CD4-positive, alpha-beta T cell treated with Interleukin-10 for 1 hour (primary cell): ENCODE results near the gene SIRT3.
"Not testable (repeated sequence)": the region's sequence is repeated elsewhere in the genome, so short reads cannot be mapped to it uniquely, and the experiment has no call there.

Experiments used
- DNase-seq: peaks from one replicate; pipeline ENCODE4 v3.0.0-alpha.2; 2020

SIRT3 gene

DNA sequence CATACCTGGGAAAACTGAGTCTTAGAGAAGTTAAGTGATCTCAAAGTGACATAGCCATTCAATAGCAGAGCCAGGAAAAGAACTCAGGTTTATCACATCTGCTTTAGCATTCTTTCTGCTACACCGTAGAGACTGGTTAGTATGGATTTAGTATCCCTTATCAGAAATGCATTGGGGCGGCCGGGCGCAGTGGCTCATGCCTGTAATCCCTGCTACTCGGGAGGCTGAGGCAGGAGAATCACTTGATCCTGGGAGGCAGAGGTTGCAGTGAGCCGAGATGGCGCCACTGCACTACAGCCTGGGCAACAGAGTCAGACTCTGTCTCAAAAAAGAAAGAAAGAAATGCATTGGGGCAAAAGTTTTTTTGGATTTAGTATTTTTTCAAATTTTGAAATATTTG, 2.2 kb upstream of the SIRT3 start:
- not testable (repeated sequence) for DNase-seq

- DNase-seq, result peak; percentile 89
These were observed 929 bp upstream of the SIRT3 start, which contains the start of gene PSMD13 for GRCh38 chr11:236774-237767. Gene PSMD13 (plus strand): TSS chr11:236976. CDS start chr11:237050, 74 bp downstream.

- DNase-seq, result peak; percentile 64
These were observed 539 bp downstream of the SIRT3 start for GRCh38 chr11:235609-235996.

GRCh38 chr11:235180-235579, 962 bp downstream of the SIRT3 start:
- no peak for DNase-seq

- DNase-seq, result no peak
These were observed 3.2 kb downstream of the SIRT3 start for GRCh38 chr11:232783-233565.

DNA sequence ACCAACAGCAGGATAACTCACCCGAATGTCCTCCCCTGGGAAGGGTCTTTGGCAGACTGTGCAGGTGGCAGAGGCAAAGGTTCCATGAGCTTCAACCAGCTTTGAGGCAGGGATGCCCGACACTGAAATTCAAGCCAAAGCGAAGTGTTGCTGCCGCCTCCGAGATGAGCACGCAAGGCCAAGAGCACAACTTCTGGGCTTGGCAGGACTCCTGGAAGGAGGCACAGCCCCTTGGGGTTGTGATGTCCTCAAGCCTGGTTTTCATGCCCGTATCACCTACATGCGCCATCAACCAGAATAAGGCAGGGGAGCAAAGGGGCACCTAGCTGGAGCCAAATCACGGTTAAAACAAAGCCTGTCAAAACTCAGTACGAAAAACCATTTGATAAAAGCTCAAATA, 5.7 kb downstream of the SIRT3 start:
- no peak for DNase-seq

- no peak for DNase-seq
These were observed 8.2 kb downstream of the SIRT3 start for GRCh38 chr11:227824-228379.

DNA sequence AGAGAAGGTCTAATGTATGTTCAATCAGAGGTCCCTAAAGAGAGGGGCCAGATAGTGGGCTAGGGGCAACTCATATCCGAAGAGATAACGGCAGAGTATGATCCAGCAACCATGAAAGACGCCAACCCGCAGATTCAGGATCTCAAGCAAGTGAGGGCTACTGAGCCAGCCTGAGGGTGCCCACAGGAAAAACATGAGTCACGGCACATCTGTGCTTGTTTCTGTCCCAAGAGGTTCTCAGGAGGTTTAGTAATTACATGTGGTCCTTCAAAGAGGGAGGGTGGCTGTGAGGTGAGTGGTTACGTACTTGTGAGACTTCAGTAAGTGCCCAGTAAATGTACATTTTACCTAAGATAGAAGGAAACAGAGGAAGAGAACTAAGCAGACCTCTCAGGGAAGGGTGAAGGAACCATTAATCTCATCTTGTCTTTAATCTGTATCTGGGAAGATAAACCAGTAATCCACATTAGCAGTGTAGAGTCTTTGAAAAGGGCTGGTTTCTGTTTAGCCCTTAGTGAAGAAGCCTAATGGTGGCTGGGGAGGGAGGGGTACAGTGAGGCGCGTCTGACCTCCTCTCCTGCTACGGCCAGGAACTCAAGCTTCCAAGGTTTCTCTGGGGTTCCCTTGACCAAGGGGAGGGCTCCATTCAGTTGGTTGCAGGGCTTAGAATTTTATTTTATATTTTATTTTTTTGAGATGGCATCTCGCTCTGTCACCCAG, 10.2 kb downstream of the SIRT3 start:
- DNase-seq, result no peak

DNA sequence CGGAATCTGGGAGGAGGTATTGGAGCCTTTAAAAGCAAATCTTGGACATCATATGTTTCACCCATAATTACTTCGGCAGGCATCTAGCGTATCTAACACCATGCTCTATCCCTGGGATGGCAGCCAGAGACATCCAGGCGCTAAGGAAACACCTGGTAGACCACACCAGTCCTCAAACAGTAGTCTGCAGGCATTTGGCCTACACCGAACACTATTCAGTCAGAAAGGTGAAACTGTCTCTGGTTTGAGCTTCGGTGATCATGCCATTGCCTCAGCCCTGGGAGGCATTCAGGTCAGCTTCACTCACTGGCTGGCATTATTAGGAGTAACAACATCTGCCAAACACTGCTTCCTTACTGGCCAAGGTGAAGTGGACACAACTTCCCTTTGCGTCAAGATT, 11.7 kb downstream of the SIRT3 start:
- DNase-seq, result no peak

- no peak for DNase-seq
These were observed 12.3 kb downstream of the SIRT3 start for GRCh38 chr11:223884-224283.

DNA sequence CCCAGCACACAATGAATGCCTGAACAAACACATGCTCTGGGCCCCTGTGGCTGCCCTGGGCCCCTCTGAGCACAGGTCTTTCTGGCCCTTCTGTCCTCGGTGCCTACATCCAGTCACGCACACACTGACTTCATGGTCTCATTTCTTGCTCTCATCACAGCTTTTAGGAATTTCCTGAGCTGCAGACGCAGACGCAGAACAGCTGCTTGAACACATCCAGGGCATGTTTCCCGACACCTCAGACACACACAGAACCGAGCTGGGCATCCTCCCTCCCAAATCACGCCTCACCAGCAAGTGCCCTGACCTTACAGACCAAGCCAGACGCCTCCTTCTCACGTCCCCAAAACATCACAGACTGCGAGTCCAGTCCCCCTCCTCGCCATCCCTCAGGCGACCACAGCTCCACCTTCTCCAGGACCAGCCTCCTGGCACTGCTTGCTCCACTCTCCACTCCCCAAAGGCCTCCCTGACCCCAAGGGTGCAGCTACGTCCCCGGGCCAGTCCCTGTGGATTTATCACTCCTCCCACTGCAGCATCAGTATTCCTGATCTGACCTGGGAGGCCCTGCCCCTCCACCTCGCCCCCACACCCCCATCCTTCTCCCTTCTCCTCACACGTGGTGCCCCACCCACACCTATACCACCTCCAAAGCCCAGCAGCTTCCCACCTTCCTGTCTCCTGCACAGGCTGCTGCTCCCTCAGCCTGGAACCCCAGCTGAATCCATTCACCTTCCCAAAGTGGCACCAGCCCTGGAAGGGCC, 12.9 kb downstream of the SIRT3 start:
- no peak for DNase-seq

DNA sequence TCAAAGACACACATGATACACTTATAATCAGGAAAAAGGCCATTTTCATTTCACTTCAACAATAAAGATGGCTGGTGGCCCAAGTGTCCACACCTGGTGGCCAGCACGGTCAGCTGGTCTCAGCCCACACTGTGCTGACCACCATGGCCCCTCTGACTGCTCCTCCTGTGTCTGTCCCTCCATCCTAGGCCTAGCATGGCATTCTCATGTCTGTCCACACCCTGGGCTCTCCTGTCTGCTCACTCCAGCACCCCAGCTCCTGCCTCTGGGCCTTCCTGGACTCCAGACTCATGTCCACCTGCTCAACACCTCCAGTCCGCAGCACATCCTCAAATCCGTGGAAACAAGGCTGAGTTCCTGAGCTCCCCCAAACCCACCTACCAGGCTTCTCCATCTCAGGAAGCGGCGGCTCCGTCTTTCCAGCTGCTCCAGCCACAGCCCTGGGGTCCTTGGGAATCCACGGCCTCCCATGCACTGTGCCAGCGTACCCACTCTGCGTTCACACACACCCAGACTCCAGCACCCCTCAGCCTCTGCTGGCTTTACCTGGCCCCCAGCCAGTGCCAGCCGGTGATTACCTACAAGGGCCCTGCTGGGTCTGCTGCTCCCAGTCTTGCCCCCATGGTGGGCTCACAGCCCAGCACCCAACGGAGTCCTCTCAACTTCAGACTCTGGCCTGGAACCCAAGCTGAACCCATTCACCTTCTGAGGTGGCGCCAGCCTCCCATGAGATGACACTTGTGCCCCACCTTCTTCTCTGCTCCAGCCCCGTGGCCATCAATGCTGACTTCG, 13.9 kb downstream of the SIRT3 start:
- no peak for DNase-seq

DNA sequence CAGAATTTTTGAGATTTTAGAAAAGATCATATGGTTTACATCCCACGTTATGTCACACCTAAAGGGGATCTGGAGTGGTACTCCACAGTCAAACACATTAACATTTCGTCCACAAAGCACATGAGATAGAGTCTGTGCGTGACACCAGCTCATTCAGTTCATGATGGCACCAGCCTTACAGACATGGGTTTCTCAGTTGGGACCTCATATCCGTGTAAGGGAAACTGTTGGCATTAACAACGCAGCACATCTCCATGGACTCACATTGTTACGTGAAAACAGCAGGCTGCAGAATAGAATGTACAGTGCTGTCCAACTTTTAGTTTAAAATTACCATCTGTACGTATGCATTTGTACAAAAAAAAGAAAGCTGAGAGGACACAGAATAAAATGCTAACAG, 14.6 kb downstream of the SIRT3 start:
- DNase-seq, result no peak

DNA sequence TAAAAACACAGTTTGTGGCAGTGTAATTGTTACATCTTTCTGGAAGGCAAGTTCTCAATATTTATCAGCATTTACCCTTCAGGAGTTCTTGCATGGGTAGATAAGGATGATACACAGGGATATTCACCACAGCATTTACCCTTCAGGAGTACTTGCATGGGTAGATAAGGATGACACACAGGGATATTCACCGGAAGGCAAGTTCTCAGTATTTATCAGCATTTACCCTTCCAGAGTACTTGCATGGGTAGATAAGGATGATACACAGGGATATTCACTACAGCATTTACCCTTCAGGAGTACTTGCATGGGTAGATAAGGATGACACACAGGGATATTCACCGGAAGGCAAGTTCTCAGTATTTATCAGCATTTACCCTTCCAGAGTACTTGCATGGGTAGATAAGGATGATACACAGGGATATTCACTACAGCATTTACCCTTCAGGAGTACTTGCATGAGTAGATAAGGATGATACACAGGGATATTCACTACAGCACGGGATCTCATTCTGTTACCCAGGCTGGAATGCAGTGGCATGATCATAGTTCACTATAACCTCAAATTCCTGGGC, 15.4 kb downstream of the SIRT3 start:
- not testable (repeated sequence) for DNase-seq

DNA sequence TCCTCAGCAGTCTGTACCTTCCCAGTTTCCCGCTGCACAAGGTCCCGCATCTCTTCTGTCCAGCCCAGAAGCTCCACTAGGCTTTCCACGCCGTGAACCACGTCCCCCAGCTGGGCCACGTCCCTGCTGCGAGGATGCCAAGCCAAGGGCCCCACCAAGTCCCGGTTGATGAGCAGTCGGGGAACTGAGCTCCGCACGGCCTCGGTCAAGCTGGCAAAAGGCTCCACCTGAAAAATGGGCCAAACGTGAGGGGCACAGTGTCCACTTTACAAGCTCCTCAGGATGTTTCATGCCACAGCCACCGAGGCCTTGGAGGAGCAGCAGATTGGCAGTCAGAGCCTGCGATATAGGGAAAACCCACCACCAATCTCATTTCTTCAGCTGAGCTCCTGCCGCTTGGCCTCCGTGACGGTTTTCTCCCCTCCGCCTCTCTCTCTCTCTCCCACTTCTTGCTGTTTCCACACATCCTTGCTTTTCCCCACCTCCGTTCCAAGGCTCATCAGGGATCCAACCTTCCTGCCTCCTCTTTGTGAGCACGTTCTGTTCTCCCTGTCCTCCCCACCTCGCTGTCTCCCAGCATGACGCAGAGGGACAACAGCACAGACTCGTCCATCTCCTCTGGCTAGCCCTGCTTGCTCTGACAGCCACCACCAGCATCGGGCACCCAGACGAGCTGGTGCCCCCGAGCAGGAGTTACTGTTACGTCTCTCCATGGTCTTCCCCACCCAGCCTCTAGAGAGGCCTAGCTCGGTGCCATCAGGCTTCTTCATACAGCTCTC, 17.1 kb downstream of the SIRT3 start:
- DNase-seq, result no peak

DNA sequence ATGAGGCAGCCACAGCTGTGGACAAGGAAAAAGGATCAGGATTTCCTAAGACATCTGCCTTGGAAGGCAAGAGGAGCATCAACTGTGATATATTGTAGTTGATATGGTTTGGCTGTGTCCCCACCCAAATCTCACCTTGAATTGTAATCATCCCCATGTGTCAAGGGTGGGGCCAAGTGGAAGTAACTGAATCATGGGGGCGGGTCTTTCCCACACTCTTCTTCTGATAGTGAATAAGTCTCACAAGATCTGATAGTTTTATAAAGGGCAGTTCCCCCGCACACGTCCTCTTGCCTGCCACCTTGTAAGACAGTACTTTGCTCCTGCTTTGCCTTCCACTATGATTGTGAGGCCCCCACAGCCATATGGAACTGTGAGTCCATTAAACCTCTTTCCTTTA, 18.4 kb downstream of the SIRT3 start:
- DNase-seq, result no peak

- DNase-seq, result no peak
These were observed 19.8 kb downstream of the SIRT3 start for GRCh38 chr11:216081-216974.

DNA sequence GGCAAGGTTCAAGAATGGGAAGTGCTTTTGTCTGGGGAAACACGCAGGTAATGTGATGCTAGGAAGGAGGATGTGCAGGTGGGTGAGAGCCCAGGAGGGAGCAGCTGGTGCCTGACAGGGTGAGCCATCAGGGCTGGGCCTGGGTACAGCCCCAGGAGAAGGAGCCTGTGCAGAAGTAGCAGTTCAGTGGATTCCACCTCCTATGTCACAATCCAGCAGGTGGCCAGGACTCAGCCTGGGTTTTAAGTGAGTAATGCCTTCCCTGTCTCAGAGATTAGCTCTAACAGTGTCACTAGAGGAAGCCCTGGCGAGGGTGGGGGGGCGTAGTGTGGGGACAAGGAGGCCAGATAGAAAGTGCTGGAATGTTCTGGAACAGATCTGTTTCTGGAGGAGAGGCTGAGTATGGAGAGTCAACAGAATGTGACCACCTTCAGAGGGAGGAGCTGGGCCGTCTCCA, 20.5 kb downstream of the SIRT3 start:
- no peak for DNase-seq

DNA sequence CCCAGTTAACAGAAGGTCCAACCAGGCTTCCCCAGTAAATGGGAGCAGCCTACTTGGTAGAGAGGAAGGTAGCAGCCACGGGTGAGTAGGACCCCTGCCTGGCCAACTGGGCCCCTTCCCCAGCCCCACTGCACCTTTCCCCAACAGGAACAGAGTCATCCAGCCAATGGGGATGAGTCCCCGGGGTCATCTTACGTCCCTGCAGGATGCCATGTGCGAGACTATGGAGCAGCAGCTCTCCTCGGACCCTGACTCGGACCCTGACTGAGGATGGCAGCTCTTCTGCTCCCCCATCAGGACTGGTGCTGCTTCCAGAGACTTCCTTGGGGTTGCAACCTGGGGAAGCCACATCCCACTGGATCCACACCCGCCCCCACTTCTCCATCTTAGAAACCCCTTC, 22.1 kb downstream of the SIRT3 start:
- no peak for DNase-seq
